Kidney (tissue), 14 donors: ENCODE results near the gene SPAG4. TPM values are rescaled to one million over a fixed set of nuclear protein-coding genes. Genes with fewer than 3 reads are reported as not detected.

Source experiments
- DNase-seq, 5 donors: peaks; one replicate each; pipeline ENCODE4 v3.0.0-alpha.2; 2013 to 2020
- FAIRE-seq: peaks from 2 replicates; lab custom pipeline; 2012; peaks lifted over from hg19 to GRCh38; lab: Jason Lieb, UNC
- H3K27ac ChIP-seq, 2 donors: one replicate each; pipeline ENCODE4 v1.7.0; 2013; ENCODE audit warnings: low read depth in 2 of 2, low read length in 2 of 2, inconsistent platforms in 1 of 2
- H3K27me3 ChIP-seq: one replicate; pipeline ENCODE4 v1.7.1; 2013; ENCODE audit warnings: low read length, inconsistent platforms; ENCODE audit not compliant: control insufficient read depth, insufficient read depth
- H3K36me3 ChIP-seq, 3 donors: one replicate each; pipeline versions ENCODE4 v1.7.0 to v1.7.1; 2013; ENCODE audit warnings: low read length in 3 of 3, control low read depth in 1 of 3, inconsistent platforms in 1 of 3; ENCODE audit not compliant: insufficient read depth in 3 of 3, control insufficient read depth in 2 of 3
- H3K4me1 ChIP-seq, 3 donors: one replicate each; pipeline versions ENCODE4 v1.7.0 to v1.7.1; 2013; ENCODE audit warnings: low read length in 3 of 3, inconsistent platforms in 1 of 3, low read depth in 1 of 3; ENCODE audit not compliant: control insufficient read depth in 2 of 3, insufficient read depth in 2 of 3
- H3K4me3 ChIP-seq, 3 donors: one replicate each; pipeline versions ENCODE4 v1.7.0 to v1.8.1; 2013; ENCODE audit warnings: low read length in 3 of 3, control low read depth in 1 of 3, inconsistent platforms in 1 of 3
- H3K9ac ChIP-seq, 3 donors: one replicate each; pipeline versions ENCODE4 v1.7.0 to v1.7.1; 2013; ENCODE audit warnings: low read length in 3 of 3, control low read depth in 1 of 3, inconsistent platforms in 1 of 3
- H3K9me3 ChIP-seq, 3 donors: one replicate each; pipeline versions ENCODE4 v1.7.0 to v1.7.1; 2013; ENCODE audit warnings: low read length in 3 of 3, control low read depth in 1 of 3, inconsistent platforms in 1 of 3; ENCODE audit not compliant: control insufficient read depth in 2 of 3, insufficient read depth in 1 of 3
- intact Hi-C: fragments of 100-400 bp; cut with DNase I; formaldehyde crosslinking; loops from one replicate; pipeline ENCODE4 v1.11.1; 2022
- polyA plus RNA-seq: library from polyadenylated mRNA; stranded (reverse); fragments of 350-450 nt; fragmentation: Illumina TruSeq; extraction: RNeasy Lipid Tissue Mini Kit (QIAGEN cat#74804); gene quantifications from one replicate; pipeline ENCODE4 v1.2.3, GENCODE V29; 2014; ENCODE audit warnings: low read depth, low replicate concordance; ENCODE audit not compliant: insufficient read depth
- total RNA-seq: library from RNA; stranded (reverse); fragmentation: NEBNext Ultra II Directional; extraction: Animal tissue kit (Norgen Biotek cat#: 25700); gene quantifications from one replicate; pipeline ENCODE4 v1.2.1, GENCODE V29; 2021
- TF ChIP-seq, protein P1 (sequence below): IDR thresholded peaks from 3 replicates; pipeline ENCODE4 v1.5.1; 2012; ENCODE audit warnings: mild to moderate bottlenecking, moderate library complexity, borderline replicate concordance; ENCODE audit not compliant: insufficient read depth; ENCODE audit errors: extremely low read depth
- donor health status: control.
- donor health status: control.
- donor health status: control.
- donor health status: control.
- donor health status: control.
- donor health status: DM: yes; HTN: yes; CAD: no.
- donor health status: Normal renal cell carcinoma (clear cell type).

The SPAG4 gene
- total and polyA plus RNA-seq, 2 donors from 2014 or later = 13.1 to 16.0 TPM

DNA sequence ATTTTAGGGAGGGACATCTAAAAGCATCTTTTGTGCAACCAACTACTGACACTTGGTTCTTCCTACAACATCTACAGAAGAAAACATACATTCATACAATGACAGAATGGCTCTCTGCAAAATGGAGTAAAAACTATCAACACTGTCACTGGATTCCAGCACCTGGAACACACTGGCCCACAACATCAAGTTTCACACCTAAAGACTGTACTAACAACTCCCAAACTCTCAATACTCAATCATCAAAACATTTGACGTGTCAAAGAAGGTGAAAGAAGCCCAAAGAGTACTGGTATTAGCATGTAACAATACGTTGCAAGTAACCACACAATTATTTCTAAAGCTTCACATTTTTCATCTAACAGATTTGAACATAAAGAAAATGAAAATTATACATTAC, 46.9 kb downstream of the SPAG4 start:
- no peaks in the 10 kb centered on the region for H3K27me3 ChIP-seq
- H3K27ac ChIP-seq = no peak overlapping the region
- no peak overlapping the region for H3K9ac ChIP-seq
- peak overlapping the region; percentile 52 to 95 (median 86) for H3K4me3 ChIP-seq
- H3K9me3 ChIP-seq = no peaks in the 10 kb centered on the region
- intact Hi-C loops = no loop called here
- TF ChIP-seq, protein P1, sequence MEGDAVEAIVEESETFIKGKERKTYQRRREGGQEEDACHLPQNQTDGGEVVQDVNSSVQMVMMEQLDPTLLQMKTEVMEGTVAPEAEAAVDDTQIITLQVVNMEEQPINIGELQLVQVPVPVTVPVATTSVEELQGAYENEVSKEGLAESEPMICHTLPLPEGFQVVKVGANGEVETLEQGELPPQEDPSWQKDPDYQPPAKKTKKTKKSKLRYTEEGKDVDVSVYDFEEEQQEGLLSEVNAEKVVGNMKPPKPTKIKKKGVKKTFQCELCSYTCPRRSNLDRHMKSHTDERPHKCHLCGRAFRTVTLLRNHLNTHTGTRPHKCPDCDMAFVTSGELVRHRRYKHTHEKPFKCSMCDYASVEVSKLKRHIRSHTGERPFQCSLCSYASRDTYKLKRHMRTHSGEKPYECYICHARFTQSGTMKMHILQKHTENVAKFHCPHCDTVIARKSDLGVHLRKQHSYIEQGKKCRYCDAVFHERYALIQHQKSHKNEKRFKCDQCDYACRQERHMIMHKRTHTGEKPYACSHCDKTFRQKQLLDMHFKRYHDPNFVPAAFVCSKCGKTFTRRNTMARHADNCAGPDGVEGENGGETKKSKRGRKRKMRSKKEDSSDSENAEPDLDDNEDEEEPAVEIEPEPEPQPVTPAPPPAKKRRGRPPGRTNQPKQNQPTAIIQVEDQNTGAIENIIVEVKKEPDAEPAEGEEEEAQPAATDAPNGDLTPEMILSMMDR = no peak
- DNase-seq = no peak
- no peaks in the 10 kb centered on the region for H3K36me3 ChIP-seq
- H3K4me1 ChIP-seq = peaks cover 0 to 19% (median 6%) of the 10 kb centered on the region in 3 donors
- FAIRE-seq = no peak

DNA sequence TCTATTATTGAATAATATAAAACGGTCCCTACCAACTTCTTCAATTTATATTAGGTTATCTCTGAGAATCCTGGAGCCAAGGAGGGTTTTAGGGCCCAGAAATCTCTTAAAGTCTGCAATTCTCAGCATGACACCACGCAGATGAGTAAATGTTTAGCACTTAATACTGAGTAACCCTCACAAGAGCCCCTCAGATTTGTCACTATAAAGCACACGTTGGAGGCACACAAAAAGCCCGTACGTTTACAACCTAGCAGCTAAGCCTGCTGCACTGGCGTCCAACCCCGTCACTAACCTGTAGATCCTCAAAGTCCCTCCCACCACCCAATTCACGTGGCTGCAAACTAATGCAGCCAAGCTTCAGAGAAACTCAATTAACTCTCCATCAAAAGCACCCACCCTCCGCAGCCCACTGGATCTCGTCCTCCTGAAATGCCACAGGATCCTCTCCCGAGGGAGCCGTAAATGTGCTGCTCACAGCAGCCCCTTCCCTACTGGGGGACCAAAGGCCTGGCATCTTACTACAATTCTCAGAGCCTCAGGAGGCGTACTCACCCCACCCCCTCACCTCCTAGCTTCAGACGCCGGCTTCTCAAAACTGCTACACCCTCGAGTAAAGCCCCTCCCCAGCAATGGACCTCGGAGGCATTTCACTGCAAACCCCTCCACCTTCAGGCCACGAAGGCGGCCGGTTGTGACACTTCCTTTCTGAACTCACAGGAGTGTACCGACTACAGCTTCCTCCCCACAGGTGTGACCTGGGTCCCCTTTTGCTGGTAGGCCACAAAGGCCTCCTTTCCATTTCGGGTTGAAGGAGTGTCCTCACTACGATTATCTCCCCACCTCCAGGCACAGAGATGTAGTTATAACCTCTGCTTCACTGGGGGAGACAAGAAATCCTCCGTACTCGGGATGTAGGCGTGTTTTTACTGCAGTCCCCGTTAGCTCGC, 48.2 kb downstream of the SPAG4 start:
- Histone ChIP-seq H3K27ac (peak overlapping the region; percentile 98 to 99), H3K9ac (peak overlapping the region; percentile 94 to 100 (median 99)), H3K4me1 (peaks cover 0 to 19% (median 6%) of the 10 kb centered on the region in 3 donors), H3K27me3 (no peaks in the 10 kb centered on the region), H3K9me3 (no peaks in the 10 kb centered on the region), H3K36me3 (peaks cover 0 to 6% (median 0%) of the 10 kb centered on the region in 3 donors), H3K4me3 (peak overlapping the region; percentile 86 to 95 (median 93))
- intact Hi-C loops = no loop called here
- no peak for FAIRE-seq
- TF ChIP-seq, protein P1 = no peak
- peak; percentile 61 to 84 (median 77) for DNase-seq

DNA sequence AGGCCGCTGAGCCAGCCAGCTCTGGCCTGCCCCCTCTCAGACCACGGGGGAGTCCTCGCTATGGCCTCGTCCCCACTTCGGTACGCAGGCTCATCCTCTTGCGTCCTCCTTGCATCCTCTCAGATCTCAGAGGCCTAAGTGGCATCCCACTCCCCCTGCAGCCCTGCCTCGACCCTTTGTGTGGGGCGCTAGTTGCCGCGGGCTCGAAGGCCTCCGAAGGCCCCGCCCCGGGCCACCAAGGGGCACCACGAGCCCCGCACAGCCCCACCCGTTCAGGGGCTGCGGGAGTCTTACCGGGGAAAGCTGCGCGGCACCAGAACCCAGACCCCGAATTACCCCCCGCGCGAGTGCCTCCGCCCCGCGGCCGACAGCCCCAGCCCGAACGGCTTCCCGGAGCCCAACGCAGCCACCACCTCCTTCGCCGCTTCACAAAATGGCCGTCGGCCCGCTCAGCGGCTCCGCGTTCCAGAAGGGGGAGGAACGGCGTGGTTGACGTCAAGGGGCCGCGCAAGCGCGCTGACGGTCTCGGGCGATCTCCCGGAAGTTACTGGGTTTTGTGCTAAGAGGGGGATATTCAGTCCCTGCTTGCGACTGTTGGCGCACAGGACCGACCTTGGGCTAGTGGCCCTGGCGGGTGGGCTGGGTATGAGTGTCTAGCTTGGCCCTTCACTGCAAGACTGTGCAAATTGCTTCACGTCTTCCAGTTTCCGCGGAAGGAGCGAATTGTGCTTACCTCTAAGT, 49.0 kb downstream of the SPAG4 start, which contains the start of the genes CPNE1 and RBM12:
Gene CPNE1 (minus strand): TSS at position 435 of the 741 bp plus-strand sequence. CDS start 31,977 bp downstream, outside the sequence.
Gene RBM12 (minus strand): TSS at position 435 of the 741 bp plus-strand sequence. CDS start 9,578 bp downstream, outside the sequence.
- intact Hi-C loops = no loop called here
- no peak for FAIRE-seq
- peak; percentile 95 to 98 (median 97) for DNase-seq

More for the DNA sequence above, 49.0 kb downstream of the SPAG4 start, which contains the start of the genes CPNE1 and RBM12:
- Histone ChIP-seq H3K9me3 (no peaks in the 10 kb centered on the region), H3K4me1 (peaks cover 0 to 19% (median 6%) of the 10 kb centered on the region in 3 donors), H3K36me3 (peaks cover 0 to 14% (median 6%) of the 10 kb centered on the region in 3 donors), H3K27ac (peak within 1 kb of the TSS; percentile 98 to 99), H3K9ac (peak within 1 kb of the TSS; percentile 94 to 100 (median 99)), H3K27me3 (no peaks in the 10 kb centered on the region), H3K4me3 (peak within 1 kb of the TSS; percentile 86 to 95 (median 93))
- TF ChIP-seq, protein P1 = no peak
